H1 (cell line): ENCODE results near the gene CDC7. TPM values are rescaled to one million over a fixed set of nuclear protein-coding genes. Genes with fewer than 3 reads are reported as not detected.
"Not testable (repeated sequence)": the region's sequence is repeated elsewhere in the genome, so short reads cannot be mapped to it uniquely, and the experiment has no call there.

Source experiments
- CTCF ChIA-PET: fragments of 300-600 bp; sonication (Branson Sonifier 250); formaldehyde crosslinking; loops from one replicate; lab custom pipeline; 2021; ENCODE audit not compliant: partially characterized antibody; lab: Charles Lee
- POLR2A ChIA-PET: fragments of 300-600 bp; sonication (Branson Sonifier 250); formaldehyde crosslinking; loops from one replicate; lab custom pipeline; 2021; ENCODE audit warnings: inconsistent platforms; ENCODE audit not compliant: partially characterized antibody; lab: Charles Lee
- DNase-seq, 2 experiments: peaks; one replicate each; pipeline versions ENCODE4 v3.0.0 to v3.0.0-alpha.2; 2010 to 2022; ENCODE audit warnings: low spot score in 2 of 2, low read depth in 1 of 2, mixed read lengths in 1 of 2
- FAIRE-seq: peaks from 2 replicates; lab custom pipeline; 2011; peaks lifted over from hg19 to GRCh38; lab: Jason Lieb, UNC
- H2AFZ ChIP-seq: 2 replicates; pipeline ENCODE4 v1.8.1; 2012; ENCODE audit warnings: low read length, inconsistent platforms
- H2AK5ac ChIP-seq: 2 replicates; pipeline ENCODE4 v1.6.1; 2013; ENCODE audit warnings: low read depth, low read length
- H2BK120ac ChIP-seq: replicated peaks from 2 replicates; pipeline ENCODE3; 2013; ENCODE audit warnings: low read depth, low read length, inconsistent platforms
- H2BK12ac ChIP-seq: 2 replicates; pipeline ENCODE4 v1.6.1; 2013; ENCODE audit warnings: low read depth, low read length
- H2BK15ac ChIP-seq: 2 replicates; pipeline ENCODE4 v1.6.1; 2013; ENCODE audit warnings: low read length
- H2BK20ac ChIP-seq: 2 replicates; pipeline ENCODE4 v1.6.1; 2013; ENCODE audit warnings: low read length
- H2BK5ac ChIP-seq: 2 replicates; pipeline ENCODE4 v1.6.1; 2013; ENCODE audit warnings: low read depth, low read length
- H3K14ac ChIP-seq: 2 replicates; pipeline ENCODE4 v1.6.1; 2013; ENCODE audit warnings: inconsistent platforms; ENCODE audit not compliant: insufficient read length
- H3K18ac ChIP-seq: 2 replicates; pipeline ENCODE4 v1.6.1; 2013; ENCODE audit warnings: low read length; ENCODE audit errors: extremely low read depth
- H3K23ac ChIP-seq: 2 replicates; pipeline ENCODE4 v1.6.1; 2013; ENCODE audit warnings: inconsistent platforms; ENCODE audit not compliant: insufficient read length
- H3K23me2 ChIP-seq: 2 replicates; pipeline ENCODE4 v1.6.1; 2013; ENCODE audit warnings: low read depth, low read length
- H3K27ac ChIP-seq: 2 replicates; pipeline ENCODE4 v1.6.1; 2011; ENCODE audit warnings: low read depth, low read length, inconsistent platforms
- H3K27me3 ChIP-seq, 4 experiments: replicated peaks in 1 of 4; 1 replicate in 1 of 4; 2 replicates in 3 of 4; pipeline versions ENCODE4 v1.6.1 to v1.8.1; 2011 to 2013; ENCODE audit warnings: low read length in 3 of 4, mild to moderate bottlenecking in 3 of 4, inconsistent platforms in 2 of 4, mixed read lengths in 2 of 4, moderate library complexity in 1 of 4; ENCODE audit not compliant: control insufficient read depth in 3 of 4, insufficient read depth in 3 of 4; ENCODE audit errors: extremely low read depth in 1 of 4
- H3K36me3 ChIP-seq, 4 experiments: 2 replicates each; pipeline versions ENCODE4 v1.6.1 to v1.8.1; 2011 to 2013; ENCODE audit warnings: mild to moderate bottlenecking in 4 of 4, low read length in 3 of 4, moderate library complexity in 2 of 4, control low read depth in 1 of 4, inconsistent platforms in 1 of 4; ENCODE audit not compliant: insufficient read depth in 4 of 4, control insufficient read depth in 2 of 4
- H3K4ac ChIP-seq: replicated peaks from 2 replicates; pipeline ENCODE3; 2013; ENCODE audit warnings: low read length, low read depth, mixed read lengths, inconsistent platforms; ENCODE audit not compliant: insufficient read length
- H3K4me1 ChIP-seq, 4 experiments: replicated peaks in 1 of 4; 1 replicate in 1 of 4; 2 replicates in 3 of 4; pipeline versions ENCODE4 v1.6.1 to v1.8.1; 2011 to 2013; ENCODE audit warnings: low read length in 3 of 4, inconsistent platforms in 2 of 4, mixed read lengths in 1 of 4; ENCODE audit not compliant: insufficient read depth in 4 of 4, control insufficient read depth in 3 of 4
- H3K4me2 ChIP-seq, 2 experiments: 2 replicates each; pipeline versions ENCODE4 v1.6.1 to v1.8.1; 2011 to 2013; ENCODE audit warnings: low read depth in 2 of 2, low read length in 2 of 2, control low read depth in 1 of 2, inconsistent platforms in 1 of 2, mild to moderate bottlenecking in 1 of 2; ENCODE audit not compliant: insufficient read depth in 1 of 2
- H3K4me3 ChIP-seq, 4 experiments: fragments of 200-600, 300-600 bp in 1 of 4; sonication (generic), shearing (Covaris generic), sonication (Bioruptor Twin) in 1 of 4; 2 replicates each; pipeline versions ENCODE4 v1.5.1 to v1.8.1; 2011 to 2016; ENCODE audit warnings: low read length in 4 of 4, low read depth in 3 of 4, control low read depth in 2 of 4, inconsistent platforms in 2 of 4, mild to moderate bottlenecking in 2 of 4, mixed read lengths in 1 of 4, moderate library complexity in 1 of 4; ENCODE audit not compliant: insufficient read depth in 2 of 4; ENCODE audit errors: extremely low read depth in 1 of 4
- H3K56ac ChIP-seq: replicated peaks from 2 replicates; pipeline ENCODE3; 2013; ENCODE audit warnings: low read depth, mild to moderate bottlenecking, mixed read lengths, low read length, inconsistent platforms; ENCODE audit not compliant: insufficient read length
- H3K79me1 ChIP-seq: 2 replicates; pipeline ENCODE4 v1.6.1; 2013; ENCODE audit warnings: low read depth, low read length, control low read depth
- H3K79me2 ChIP-seq, 2 experiments: 2 replicates each; pipeline versions ENCODE4 v1.6.1 to v1.8.1; 2012 to 2013; ENCODE audit warnings: low read length in 2 of 2, mild to moderate bottlenecking in 2 of 2, inconsistent platforms in 1 of 2; ENCODE audit not compliant: insufficient read depth in 2 of 2, control insufficient read depth in 1 of 2
- H3K9ac ChIP-seq, 4 experiments: replicated peaks in 1 of 4; 1 replicate in 1 of 4; 2 replicates in 3 of 4; pipeline versions ENCODE4 v1.6.1 to v1.8.1; 2011 to 2013; ENCODE audit warnings: low read depth in 3 of 4, low read length in 3 of 4, control low read depth in 2 of 4, mild to moderate bottlenecking in 2 of 4, moderate library complexity in 2 of 4, inconsistent platforms in 1 of 4; ENCODE audit errors: extremely low read depth in 1 of 4
- H3K9me3 ChIP-seq, 2 experiments: 2 replicates each; pipeline versions ENCODE4 v1.6.1 to v1.8.1; 2012 to 2013; ENCODE audit warnings: mild to moderate bottlenecking in 2 of 2, moderate library complexity in 2 of 2, control low read depth in 1 of 2, inconsistent platforms in 1 of 2, low read depth in 1 of 2, low read length in 1 of 2, mixed read lengths in 1 of 2; ENCODE audit not compliant: insufficient read depth in 2 of 2
- H4K20me1 ChIP-seq, 2 experiments: replicated peaks in 1 of 2; 2 replicates each; pipeline versions ENCODE3 to v1.8.1; 2011 to 2013; ENCODE audit warnings: inconsistent platforms in 2 of 2, low read length in 2 of 2, mild to moderate bottlenecking in 1 of 2; ENCODE audit not compliant: insufficient read depth in 2 of 2, control insufficient read depth in 1 of 2
- H4K5ac ChIP-seq: 2 replicates; pipeline ENCODE4 v1.6.1; 2013; ENCODE audit warnings: low read length, low read depth, mixed read lengths, inconsistent platforms; ENCODE audit not compliant: insufficient read length
- H4K8ac ChIP-seq: 2 replicates; pipeline ENCODE4 v1.8.0; 2013; ENCODE audit warnings: mild to moderate bottlenecking, moderate library complexity, low read length, inconsistent platforms; ENCODE audit not compliant: insufficient read depth; ENCODE audit errors: extremely low read depth
- H4K91ac ChIP-seq: replicated peaks from 2 replicates; pipeline ENCODE3; 2013; ENCODE audit warnings: low read length, mixed read lengths, inconsistent platforms; ENCODE audit not compliant: insufficient read length
- WGBS, 2 experiments: shearing (Covaris generic) in 1 of 2; methylation state at CpG; one replicate each; pipeline versions ENCODE4 v1.1.6 to v1.1.7; 2013 to 2015; ENCODE audit warnings: low lambda C conversion rate in 2 of 2, mixed read lengths in 2 of 2, inconsistent platforms in 1 of 2, low coverage in 1 of 2, missing lambda C conversion rate in 1 of 2; ENCODE audit not compliant: insufficient replicate concordance in 2 of 2, insufficient coverage in 1 of 2, insufficient read length in 1 of 2; ENCODE audit errors: extremely low coverage in 1 of 2, missing lambda C conversion rate in 1 of 2; 5-methylcytosine and 5-hydroxymethylcytosine counted together
- polyA plus RNA-seq, 7 experiments: library from polyadenylated mRNA; depleted of rRNA in 3 of 7; stranded (reverse) in 5 of 7; unstranded in 2 of 7; fragments of >200 nt in 5 of 7; fragments of 200-250 nt in 2 of 7; gene quantifications; 1 replicate in 5 of 7; 2 replicates in 1 of 7; 4 replicates in 1 of 7; pipeline versions ENCODE4 v1.2.1 to v1.2.3, GENCODE V29; 2011 to 2013; ENCODE audit warnings: missing spikeins in 2 of 7, mixed read lengths in 2 of 7
- total RNA-seq: library from RNA; stranded (reverse); fragmentation: NEBNext Ultra II Directional; extraction: Animal tissue kit (Norgen Biotek cat#: 25700); gene quantifications from 2 replicates; pipeline ENCODE4 v1.2.1, GENCODE V29; 2021
- TF ChIP-seq, protein P1 (sequence below): IDR thresholded peaks from 2 replicates; pipeline ENCODE4 v1.6.1; 2012; ENCODE audit warnings: low read length, inconsistent platforms

The CDC7 gene
- total and polyA plus RNA-seq, 2 of the 8 experiments (the other 6 are each of a cell fraction or from before 2014, with no cell fraction given), result 12.2 to 34.4 TPM

GRCh38 chr1:91515994-91516393 lies 15.3 kb downstream of the CDC7 start (continued):
- TF ChIP-seq, protein P1, sequence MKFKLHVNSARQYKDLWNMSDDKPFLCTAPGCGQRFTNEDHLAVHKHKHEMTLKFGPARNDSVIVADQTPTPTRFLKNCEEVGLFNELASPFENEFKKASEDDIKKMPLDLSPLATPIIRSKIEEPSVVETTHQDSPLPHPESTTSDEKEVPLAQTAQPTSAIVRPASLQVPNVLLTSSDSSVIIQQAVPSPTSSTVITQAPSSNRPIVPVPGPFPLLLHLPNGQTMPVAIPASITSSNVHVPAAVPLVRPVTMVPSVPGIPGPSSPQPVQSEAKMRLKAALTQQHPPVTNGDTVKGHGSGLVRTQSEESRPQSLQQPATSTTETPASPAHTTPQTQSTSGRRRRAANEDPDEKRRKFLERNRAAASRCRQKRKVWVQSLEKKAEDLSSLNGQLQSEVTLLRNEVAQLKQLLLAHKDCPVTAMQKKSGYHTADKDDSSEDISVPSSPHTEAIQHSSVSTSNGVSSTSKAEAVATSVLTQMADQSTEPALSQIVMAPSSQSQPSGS, result no peak

DNA sequence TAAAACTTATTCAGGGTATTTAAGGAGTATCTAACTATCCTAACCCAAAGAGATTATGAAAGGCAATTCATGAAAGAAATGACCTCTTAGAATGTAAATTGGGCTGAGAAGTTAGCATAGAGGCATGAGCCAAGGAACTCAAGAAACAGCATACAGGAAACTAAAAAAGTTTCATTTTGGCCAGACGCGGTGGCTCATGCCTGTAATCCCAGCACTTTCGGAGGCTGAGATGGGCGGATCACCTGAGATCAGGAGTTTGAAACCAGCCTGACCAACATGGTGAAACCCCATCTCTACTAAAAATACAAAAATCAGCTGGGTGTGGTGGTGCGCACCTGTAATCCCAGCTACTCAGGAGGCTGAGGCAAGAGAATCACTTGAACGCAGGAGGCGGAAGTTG lies 16.0 kb downstream of the CDC7 start:
- H2AFZ ChIP-seq, H2BK120ac ChIP-seq, H3K79me2 ChIP-seq, H3K23me2 ChIP-seq, H3K23ac ChIP-seq, H3K9ac ChIP-seq, H2BK20ac ChIP-seq, H3K27me3 ChIP-seq, H3K14ac ChIP-seq, H3K56ac ChIP-seq, H4K91ac ChIP-seq, H2AK5ac ChIP-seq, H4K5ac ChIP-seq, H3K27ac ChIP-seq, DNase-seq, H4K20me1 ChIP-seq, H2BK5ac ChIP-seq, FAIRE-seq, H3K9me3 ChIP-seq, H3K79me1 ChIP-seq, H3K4me3 ChIP-seq, H3K4me1 ChIP-seq, H3K4me2 ChIP-seq, H2BK15ac ChIP-seq, H4K8ac ChIP-seq, H3K4ac ChIP-seq, H2BK12ac ChIP-seq, H3K18ac ChIP-seq: not testable (repeated sequence)
- H3K36me3 ChIP-seq, result peaks cover 2 to 73% (median 25%) of the 10 kb centered on the region in 4 experiments; a peak in 7 of 8 replicates
- ChIA-PET POLR2A (interaction anchor here (0.8 to 2.0 kb wide), 3 partner anchors 13 to 111 kb away, joined by 3 to 5 read pairs (median 4); no protein-coding TSS in a partner anchor), CTCF (interaction anchor here (0.7 kb wide), 1 partner anchor 248 kb away, joined by 3 read pairs; no protein-coding TSS in a partner anchor)
- WGBS, 2 experiments, result 96% methylated on average over 6 of the region's 7 CpGs; no CpG with 5 or more reads in 1 of the 2 experiments
